ENCODE results near the gene TMEM141.

Gene TMEM141

GRCh38 chr9:136814725-136815421 lies 23.7 kb downstream of the TMEM141 start:
- DNase-seq (ENCODE audit: low read depth in 2 of 2): no peak

GRCh38 chr9:136815422-136815782 lies 24.3 kb downstream of the TMEM141 start:
- no peak for DNase-seq (ENCODE audit: low read depth in 2 of 2)

GRCh38 chr9:136820971-136821825 lies 30.1 kb downstream of the TMEM141 start:
- no peak for DNase-seq (ENCODE audit: low read depth in 2 of 2)

GRCh38 chr9:136821826-136822544 lies 30.8 kb downstream of the TMEM141 start:
- DNase-seq (ENCODE audit: low read depth in 2 of 2): no peak

- no peak for DNase-seq (ENCODE audit: low read depth in 2 of 2)
These were observed 32.2 kb downstream of the TMEM141 start for GRCh38 chr9:136823136-136824046.

- DNase-seq (ENCODE audit: low read depth in 2 of 2): no peak
These were observed 33.5 kb downstream of the TMEM141 start for GRCh38 chr9:136824496-136825225.

DNA sequence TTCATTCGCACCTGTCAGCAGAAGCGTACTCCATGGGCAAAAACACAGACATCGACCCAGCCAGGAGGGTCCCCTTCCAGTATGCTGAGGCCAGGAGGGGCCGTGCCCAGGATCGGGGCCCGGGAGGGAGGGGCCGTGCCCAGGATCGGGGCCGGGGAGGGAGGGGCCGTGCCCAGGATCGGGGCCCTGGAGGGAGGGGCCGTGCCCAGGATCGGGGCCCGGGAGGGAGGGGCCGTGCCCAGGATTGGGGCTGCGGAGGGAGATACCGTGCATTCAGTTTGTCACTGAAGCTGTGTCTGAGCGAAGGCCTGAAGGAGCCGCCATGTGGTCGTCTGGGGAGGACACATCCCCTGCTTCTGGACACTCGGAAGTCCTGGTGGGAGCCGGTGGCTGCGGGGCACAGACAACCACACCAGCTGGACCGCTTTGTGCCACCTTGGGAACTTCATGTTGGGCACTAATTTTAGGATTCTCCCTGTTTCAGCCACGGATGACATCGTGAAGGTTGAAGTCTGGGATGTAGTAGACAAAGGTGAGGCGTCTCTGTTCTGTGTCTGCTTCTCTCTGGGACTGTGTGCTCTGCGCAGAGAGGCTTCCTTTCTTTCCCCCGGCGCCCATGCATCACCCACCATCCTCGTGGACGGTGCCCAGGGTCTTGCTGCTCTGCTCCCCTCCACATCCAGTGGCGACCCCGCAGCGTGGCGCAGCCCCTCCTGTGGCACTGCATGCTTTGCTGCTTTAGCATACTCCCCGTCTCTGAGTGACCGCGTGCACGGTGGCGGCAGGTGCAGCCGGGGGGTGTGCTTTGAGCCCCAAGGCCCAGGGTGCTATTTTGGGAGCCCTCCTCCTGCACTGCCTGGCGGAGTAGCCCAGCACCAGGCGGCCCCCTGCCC lies 34.4 kb downstream of the TMEM141 start:
- DNase-seq (ENCODE audit: low read depth in 2 of 2): no peak

- DNase-seq (ENCODE audit: low read depth in 2 of 2): no peak
These were observed 35.0 kb downstream of the TMEM141 start for GRCh38 chr9:136826188-136826541.

- DNase-seq (ENCODE audit: low read depth in 2 of 2): no peak
These were observed 35.8 kb downstream of the TMEM141 start for GRCh38 chr9:136826703-136827582.

DNA sequence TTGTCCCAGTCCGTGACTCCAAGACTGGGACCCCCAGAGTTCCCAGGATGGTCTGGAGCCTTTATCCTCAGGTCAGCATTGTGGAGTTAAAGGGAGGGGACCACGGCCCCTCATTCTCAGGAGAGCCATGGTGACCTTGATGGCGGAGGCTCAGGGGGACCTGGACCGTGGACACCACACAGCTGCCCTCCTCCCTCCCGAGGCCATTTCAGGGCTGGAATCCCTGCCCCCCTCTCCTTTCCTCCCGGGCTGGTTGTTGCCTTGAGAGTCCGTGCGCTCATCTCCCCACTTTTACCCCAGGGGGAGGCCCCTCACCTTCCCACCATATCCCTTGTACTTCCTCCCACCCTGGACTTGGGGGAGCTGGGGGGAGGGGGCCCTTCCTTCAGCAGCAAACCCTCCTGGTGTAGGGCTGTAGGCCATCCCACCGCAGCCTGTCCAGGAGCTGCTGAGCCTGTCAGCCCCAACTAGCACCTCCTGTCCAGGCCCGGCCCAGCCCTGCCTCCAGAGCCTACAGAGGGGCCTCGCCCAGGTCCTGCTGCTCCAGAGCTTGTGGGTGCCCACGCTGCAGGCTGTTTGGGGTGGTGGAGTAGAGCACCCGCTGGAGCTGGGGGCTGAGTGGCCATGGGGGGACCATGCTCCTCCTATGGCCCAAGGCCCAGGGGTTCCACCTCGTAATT lies 36.8 kb downstream of the TMEM141 start:
- no peak for DNase-seq (ENCODE audit: low read depth in 2 of 2)

GRCh38 chr9:136828474-136829140 lies 37.5 kb downstream of the TMEM141 start:
- no peak for DNase-seq (ENCODE audit: low read depth in 2 of 2)

- DNase-seq (ENCODE audit: low read depth in 2 of 2): no peak
These were observed 38.3 kb downstream of the TMEM141 start for GRCh38 chr9:136829412-136829811.

GRCh38 chr9:136829981-136830885 lies 39.1 kb downstream of the TMEM141 start:
- DNase-seq (ENCODE audit: low read depth in 2 of 2): no peak

DNA sequence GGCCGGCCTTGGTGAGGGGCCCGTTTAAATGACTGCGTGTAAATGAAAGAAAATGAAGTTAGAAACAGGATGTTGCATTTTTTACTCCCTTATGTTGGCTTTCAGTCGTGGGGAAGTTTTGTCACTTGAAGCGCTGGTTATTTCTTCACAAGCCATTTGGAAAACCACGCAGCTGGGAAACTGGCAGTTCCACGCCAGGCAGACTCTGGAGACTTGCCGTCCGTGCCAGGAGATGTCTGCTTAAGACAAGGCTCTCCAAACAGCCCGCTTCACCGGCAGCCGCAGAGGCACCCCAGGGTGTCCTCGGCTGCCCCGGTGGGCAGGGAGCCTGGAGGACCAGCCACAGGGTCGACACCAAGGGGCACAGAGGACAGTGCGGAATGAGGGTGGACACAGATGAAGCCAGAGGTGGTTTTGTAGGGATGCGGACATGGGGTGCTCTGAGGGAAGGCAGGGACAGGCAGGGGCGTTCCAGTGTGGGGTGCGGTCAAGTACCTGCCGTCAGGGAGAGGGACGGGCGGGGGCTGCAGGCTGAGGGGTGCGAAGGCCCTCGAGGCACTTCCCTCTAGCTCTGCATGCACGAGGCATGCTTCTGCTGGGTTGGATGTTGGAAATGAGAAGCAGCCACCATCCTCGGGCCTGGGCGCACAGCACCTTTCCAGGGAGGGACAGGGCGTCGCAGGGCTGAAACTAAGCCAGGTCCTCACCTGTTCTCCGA lies 40.0 kb downstream of the TMEM141 start:
- no peak for DNase-seq (ENCODE audit: low read depth in 2 of 2)

GRCh38 chr9:136831720-136832104 lies 40.6 kb downstream of the TMEM141 start:
- no peak for DNase-seq (ENCODE audit: low read depth in 2 of 2)

- DNase-seq (ENCODE audit: low read depth in 2 of 2): no peak
These were observed 41.4 kb downstream of the TMEM141 start for GRCh38 chr9:136832581-136832980.
